ENCODE results near the gene CAPZA2. TPM values are rescaled to one million over a fixed set of nuclear protein-coding genes. Genes with fewer than 3 reads are reported as not detected.

CAPZA2 gene
- total and polyA plus RNA-seq, 2 experiments from 2014 or later = 49.1 to 106 TPM

GRCh38 chr7:116918704-116919103, 56.3 kb downstream of the CAPZA2 start:
- H3K27ac Mint-ChIP-seq = no peak overlapping the region
- Histone ChIP-seq H3K27ac (ENCODE audit: low read depth) (no peak overlapping the region), H3F3A (replicated peaks; ENCODE audit: low read depth) (0 out of 2 replicates have a peak, but pooled peaks cover 4% of the 10 kb centered on the region), H3K36me3 (ENCODE audit: insufficient read depth) (peaks cover 22% of the 10 kb centered on the region), H3K79me2 (replicated peaks; ENCODE audit: insufficient read depth) (no peaks in the 10 kb centered on the region), H3K9me2 (ENCODE audit: insufficient read depth) (no peaks in the 10 kb centered on the region), H4K20me1 (replicated peaks; ENCODE audit: insufficient read depth) (peaks cover 6% of the 10 kb centered on the region; the same call in 1 of the 2 replicates), H3K27me3 (ENCODE audit: insufficient read depth) (no peaks in the 10 kb centered on the region), H3K4me3 (no peak overlapping the region), H2AFZ (no peak overlapping the region), H3K4me2 (no peak overlapping the region), H3K4me1 (ENCODE audit: insufficient read depth) (no peaks in the 10 kb centered on the region)
- no peak overlapping the region for H3K4me3 Mint-ChIP-seq
- no peaks in the 10 kb centered on the region; the same call in 2 of the 3 replicates for H3K4me1 Mint-ChIP-seq
- no peaks in the 10 kb centered on the region for H3K27me3 Mint-ChIP-seq (ENCODE audit: insufficient read depth, low read depth, poor library complexity)
- no peak for ATAC-seq
- no peak for DNase-seq (ENCODE audit: low spot score)
- H3K36me3 Mint-ChIP-seq (ENCODE audit: low read depth) = peaks cover 50% of the 10 kb centered on the region
- H3K9me3 Mint-ChIP-seq = no peaks in the 10 kb centered on the region
- TF ChIP-seq NANOG (IDR thresholded peaks at IDR 0.05; ENCODE audit: borderline replicate concordance) (no peak), ZNF114 (CRISPR knock-in tag; IDR thresholded peaks at IDR 0.05) (no peak), EZH2 (IDR thresholded peaks at IDR 0.05; ENCODE audit: low read depth, unreplicated experiment) (no peak), REST (IDR thresholded peaks at IDR 0.05; ENCODE audit: unreplicated experiment) (no peak), ZNF331 (CRISPR knock-in tag; IDR thresholded peaks at IDR 0.05; ENCODE audit: low read depth) (no peak), CTCF (conservative IDR thresholded peaks at IDR 0.05; ENCODE audit: low read depth in 2 of 2) (no peak), EZH2phosphoT487 (IDR thresholded peaks at IDR 0.05; ENCODE audit: unreplicated experiment) (no peak), ZNF462 (CRISPR knock-in tag; IDR thresholded peaks at IDR 0.05) (no peak), POLR2AphosphoS5 (IDR thresholded peaks at IDR 0.05; ENCODE audit: low read depth) (no peak), CREB1 (CRISPR knock-in tag; IDR thresholded peaks at IDR 0.05; ENCODE audit: low read depth) (no peak)

Measured in GM23338 (cell line).